H1 (cell line): ENCODE results near the gene GALNT2. TPM values are rescaled to one million over a fixed set of nuclear protein-coding genes. Genes with fewer than 3 reads are reported as not detected.

ENCODE experiments used
- CHD7 ChIP-seq: fragments of 300-600 bp; sonication (generic); IDR thresholded peaks from 2 replicates; pipeline ENCODE4 v1.7.1; 2012; ENCODE audit warnings: low read length, moderate library complexity, mild to moderate bottlenecking, inconsistent platforms; ENCODE audit not compliant: insufficient replicate concordance
- EGR1 ChIP-seq: IDR thresholded peaks from 2 replicates; pipeline ENCODE4 v1.6.1; 2011; ENCODE audit warnings: low read depth, low read length, borderline replicate concordance
- JUND ChIP-seq: IDR thresholded peaks from 2 replicates; pipeline ENCODE4 v1.6.1; 2011; ENCODE audit warnings: mild to moderate bottlenecking, improper control_type of control experiment, low read length
- NANOG ChIP-seq: IDR thresholded peaks from 2 replicates; pipeline ENCODE4 v1.6.1; 2011; ENCODE audit warnings: low read length, low read depth, mild to moderate bottlenecking, inconsistent platforms; ENCODE audit not compliant: insufficient read depth, poor library complexity, severe bottlenecking
- POLR2AphosphoS5 ChIP-seq: IDR thresholded peaks from 2 replicates; pipeline ENCODE4 v1.6.1; 2011; ENCODE audit warnings: low read depth, low read length
- SAP30 ChIP-seq: fragments of 300-600 bp; sonication (generic); IDR thresholded peaks from 2 replicates; pipeline ENCODE4 v1.7.1; 2012; ENCODE audit warnings: low read length, moderate library complexity, mild to moderate bottlenecking, inconsistent platforms; ENCODE audit not compliant: insufficient read depth, insufficient replicate concordance
- polyA plus RNA-seq, 7 experiments: library from polyadenylated mRNA; depleted of rRNA in 3 of 7; stranded (reverse) in 5 of 7; unstranded in 2 of 7; fragments of >200 nt in 5 of 7; fragments of 200-250 nt in 2 of 7; gene quantifications; 1 replicate in 5 of 7; 2 replicates in 1 of 7; 4 replicates in 1 of 7; pipeline versions ENCODE4 v1.2.1 to v1.2.3, GENCODE V29; 2011 to 2013; ENCODE audit warnings: missing spikeins in 2 of 7, mixed read lengths in 2 of 7
- total RNA-seq: library from RNA; stranded (reverse); fragmentation: NEBNext Ultra II Directional; extraction: Animal tissue kit (Norgen Biotek cat#: 25700); gene quantifications from 2 replicates; pipeline ENCODE4 v1.2.1, GENCODE V29; 2021

The GALNT2 gene
- total and polyA plus RNA-seq, 2 of the 8 experiments (the other 6 are each of a cell fraction or from before 2014, with no cell fraction given) = 34.5 to 75.3 TPM

- TF ChIP-seq CHD7 (no peak), NANOG (no peak), POLR2AphosphoS5 (no peak), SAP30 (no peak), EGR1 (no peak), JUND (no peak)
These were observed 5.2 kb upstream of the GALNT2 start (continued) for GRCh38 chr1:230061801-230062200.
